K562 (cell line): ENCODE data around the gene ZFX. TPM values are rescaled to one million over a fixed set of nuclear protein-coding genes. Genes with fewer than 3 reads are reported as not detected.
A peak's percentile ranks its signal among the peaks of the same experiment; 100 is the strongest.

Experiments used
- ATAC-seq: fragments of 200-7000 bp; cut with Tn5 transposase; 3 replicates; pipeline ENCODE4 v1.9.1; 2020; ENCODE audit warnings: moderate library complexity
- BruUV-seq: library from RNA; stranded (reverse); fragments of 400-500 nt; replicated peaks from 2 replicates; lab custom pipeline; 2021; lab: Mats Ljungman, UMichigan
- CTCF ChIA-PET: fragments of 300-600 bp; formaldehyde crosslinking; extraction: SDS; loops from one replicate; lab custom pipeline; 2021; ENCODE audit warnings: low intra/inter-chr PET ratio; lab: Yijun Ruan, JAX
- POLR2A ChIA-PET: fragments of 300-600, 350-650 bp; sonication (Branson Sonifier 250); formaldehyde crosslinking; extraction: SDS; loops from one replicate; lab custom pipeline; 2021; ENCODE audit warnings: antibody characterized with exemption, inconsistent platforms; lab: Yijun Ruan, JAX
- DNase-seq, 4 experiments: peaks; one replicate each; pipeline versions ENCODE4 v3.0.0 to v3.0.0-alpha.2; 2011 to 2018; ENCODE audit warnings: low spot score in 3 of 4, mixed read lengths in 3 of 4; ENCODE audit errors: extremely low read depth in 1 of 4
- FAIRE-seq: peaks from 2 replicates; lab custom pipeline; 2011; peaks lifted over from hg19 to GRCh38; lab: Jason Lieb, UNC
- H2AFZ ChIP-seq: 2 replicates; pipeline ENCODE4 v1.6.0; 2011; ENCODE audit warnings: low read depth, low read length, control low read depth, inconsistent platforms
- H3K27ac ChIP-seq: fragments of 200-600 bp; 3 replicates; pipeline ENCODE4 v1.8.0; 2011; ENCODE audit warnings: low read depth, mild to moderate bottlenecking, control low read depth, inconsistent platforms, low read length, moderate library complexity, mixed read lengths; ENCODE audit errors: extremely low read depth
- H3K27me3 ChIP-seq, 2 experiments: fragments of 300-600 bp in 1 of 2; 2 replicates in 1 of 2; 3 replicates in 1 of 2; pipeline versions ENCODE4 v1.6.0 to v1.8.0; 2011; ENCODE audit warnings: inconsistent platforms in 2 of 2, low read length in 2 of 2, mild to moderate bottlenecking in 1 of 2, mixed read lengths in 1 of 2, moderate library complexity in 1 of 2; ENCODE audit not compliant: control insufficient read depth in 2 of 2, insufficient read depth in 2 of 2
- H3K36me3 ChIP-seq: fragments of 300-600 bp; 3 replicates; pipeline ENCODE4 v1.8.0; 2011; ENCODE audit warnings: mild to moderate bottlenecking, low read length, inconsistent platforms; ENCODE audit not compliant: control insufficient read depth, insufficient read depth
- H3K4me1 ChIP-seq, 2 experiments: fragments of 200-600 bp in 1 of 2; replicated peaks in 1 of 2; 2 replicates in 1 of 2; 3 replicates in 1 of 2; pipeline versions ENCODE4 v1.5.1 to v1.8.0; 2011; ENCODE audit warnings: inconsistent platforms in 2 of 2, low read length in 2 of 2, mild to moderate bottlenecking in 1 of 2, mixed read lengths in 1 of 2, moderate library complexity in 1 of 2; ENCODE audit not compliant: control insufficient read depth in 2 of 2, insufficient read depth in 2 of 2
- H3K4me2 ChIP-seq: 2 replicates; pipeline ENCODE4 v1.6.1; 2011; ENCODE audit warnings: low read length, control low read depth, inconsistent platforms, mixed read lengths; ENCODE audit not compliant: insufficient read depth
- H3K4me3 ChIP-seq: fragments of 200-600 bp; sonication (generic), shearing (Covaris generic); 2 replicates; pipeline ENCODE4 v1.5.1; 2016; ENCODE audit warnings: control low read depth, inconsistent platforms
- H3K79me2 ChIP-seq: fragments of 200-600 bp; 3 replicates; pipeline ENCODE4 v1.8.0; 2011; ENCODE audit warnings: low read length, inconsistent platforms; ENCODE audit not compliant: control insufficient read depth, insufficient read depth
- H3K9ac ChIP-seq, 2 experiments: 2 replicates each; pipeline versions ENCODE4 v1.6.0 to v1.6.1; 2011; ENCODE audit warnings: low read depth in 2 of 2, low read length in 2 of 2, control low read depth in 1 of 2, inconsistent platforms in 1 of 2, mild to moderate bottlenecking in 1 of 2, mixed read lengths in 1 of 2; ENCODE audit not compliant: insufficient read depth in 1 of 2
- H3K9me1 ChIP-seq: one replicate; pipeline ENCODE4 v1.6.0; 2011; ENCODE audit warnings: inconsistent platforms, mild to moderate bottlenecking, low read length, moderate library complexity; ENCODE audit not compliant: control insufficient read depth, insufficient read depth
- H3K9me3 ChIP-seq: replicated peaks from 2 replicates; pipeline ENCODE4 v1.5.1; 2011; ENCODE audit warnings: low read depth, low read length, inconsistent platforms; ENCODE audit not compliant: control insufficient read depth, insufficient read depth
- H4K20me1 ChIP-seq: replicated peaks from 2 replicates; pipeline ENCODE4 v1.6.1; 2011; ENCODE audit warnings: low read length, inconsistent platforms, mixed read lengths; ENCODE audit not compliant: control insufficient read depth, insufficient read depth
- ARID4B ChIP-seq: sonication (generic); formaldehyde crosslinking; IDR thresholded peaks from 2 replicates; pipeline ENCODE4 v1.8.0; 2022; ENCODE audit warnings: mild to moderate bottlenecking, missing genetic modification reagents
- CBFA2T2 ChIP-seq: fragments of 450-650 bp; conservative IDR thresholded peaks from 2 replicates; pipeline ENCODE4 v1.6.1; 2017; ENCODE audit warnings: mild to moderate bottlenecking
- CBFA2T3 ChIP-seq: fragments of 450-650 bp; IDR thresholded peaks from 2 replicates; pipeline ENCODE4 v1.6.1; 2017
- CC2D1A ChIP-seq: fragments of 450-650 bp; IDR thresholded peaks from 2 replicates; pipeline ENCODE4 v1.6.1; 2017; ENCODE audit warnings: mild to moderate bottlenecking
- EGR1 ChIP-seq: fragments of 450-650 bp; conservative IDR thresholded peaks from 2 replicates; pipeline ENCODE4 v1.6.1; 2017; ENCODE audit warnings: mild to moderate bottlenecking
- EWSR1 ChIP-seq: fragments of 450-650 bp; IDR thresholded peaks from 2 replicates; pipeline ENCODE4 v1.6.1; 2018; ENCODE audit warnings: borderline replicate concordance, mild to moderate bottlenecking, low read depth, moderate library complexity; ENCODE audit not compliant: partially characterized antibody
- GABPA ChIP-seq: fragments of 200-800 bp; sonication (Bioruptor generic); conservative IDR thresholded peaks from 2 replicates; pipeline ENCODE4 v1.6.1; 2016; ENCODE audit warnings: low read depth, missing genetic modification characterization, missing compliant biosample characterization
- GABPB1 ChIP-seq: sonication (generic); formaldehyde crosslinking; IDR thresholded peaks from 2 replicates; pipeline ENCODE4 v1.8.0; 2022; ENCODE audit warnings: mild to moderate bottlenecking, missing genetic modification reagents
- HES1 ChIP-seq: fragments of 450-650 bp; IDR thresholded peaks from 2 replicates; pipeline ENCODE4 v1.6.1; 2016; ENCODE audit warnings: low read depth, mild to moderate bottlenecking, moderate library complexity
- PKNOX1 ChIP-seq: fragments of 450-650 bp; IDR thresholded peaks from 2 replicates; pipeline ENCODE4 v1.6.1; 2016
- POLR3G ChIP-seq: IDR thresholded peaks from 2 replicates; pipeline ENCODE4 v1.6.1; 2011; ENCODE audit not compliant: insufficient read length, insufficient replicate concordance; ENCODE audit errors: extremely low read depth
- RCOR1 ChIP-seq, 2 experiments: IDR thresholded peaks; 2 replicates each; pipeline ENCODE4 v1.6.1; 2012; ENCODE audit warnings: low read depth in 2 of 2, low read length in 2 of 2, borderline replicate concordance in 1 of 2, improper control_type of control experiment in 1 of 2
- TEAD4 ChIP-seq, 2 experiments: sonication (generic) in 1 of 2; formaldehyde crosslinking in 1 of 2; IDR thresholded peaks; 2 replicates each; pipeline versions ENCODE4 v1.6.1 to v1.8.0; 2012 to 2022; ENCODE audit warnings: borderline replicate concordance in 1 of 2, inconsistent platforms in 1 of 2, low read length in 1 of 2, mild to moderate bottlenecking in 1 of 2, missing genetic modification reagents in 1 of 2
- ZBTB5 ChIP-seq: fragments of 450-650 bp; IDR thresholded peaks from 2 replicates; pipeline ENCODE4 v1.6.1; 2017; ENCODE audit warnings: antibody characterized with exemption
- ZNF436 ChIP-seq: fragments of 250-450, 450-650 bp; sonication (Bioruptor Pico); formaldehyde crosslinking; IDR thresholded peaks from 2 replicates; pipeline ENCODE4 v1.7.0; 2020; ENCODE audit warnings: mild to moderate bottlenecking
- WGBS: fragments of 100-300 bp; shearing (Covaris generic); methylation state at CpG from one replicate; pipeline ENCODE4 v1.1.6; 2016; ENCODE audit warnings: low coverage, mixed read lengths; ENCODE audit not compliant: insufficient coverage; ENCODE audit errors: missing lambda C conversion rate; 5-methylcytosine and 5-hydroxymethylcytosine counted together
- in situ Hi-C: fragments of 300-500 bp; cut with MboI; formaldehyde crosslinking; loops from 4 replicates; pipeline ENCODE4 v1.15.0; 2018; ENCODE audit warnings: inconsistent platforms, mixed read lengths
- intact Hi-C: fragments of 100-400 bp; cut with micrococcal nuclease; formaldehyde crosslinking; loops from 2 replicates; pipeline ENCODE4 v1.14.2; 2022
- polyA plus RNA-seq, 8 experiments: library from polyadenylated mRNA; depleted of rRNA in 4 of 8; stranded (reverse) in 5 of 8; unstranded in 3 of 8; fragments of >200 nt; fragmentation: Nextera tagmentation in 2 of 8; fragmentation: Illumina TruSeq in 1 of 8; extraction: Ambion mirVana in 2 of 8; extraction: Trizol in 1 of 8; gene quantifications; 2 replicates each; pipeline versions ENCODE4 v1.2.1 to v1.2.3, GENCODE V29; 2011 to 2014; ENCODE audit warnings: inconsistent platforms in 1 of 8, missing spikeins in 1 of 8
- total RNA-seq, 7 experiments: library from RNA; depleted of rRNA in 6 of 7; stranded (reverse); fragments of >200 nt in 6 of 7; fragmentation: Illumina TruSeq in 2 of 7; extraction: Trizol in 2 of 7; gene quantifications; 2 replicates each; pipeline versions ENCODE4 v1.2.1 to v1.2.3, GENCODE V29; 2011 to 2021; ENCODE audit warnings: low replicate concordance in 1 of 7

ZFX gene
- total and polyA plus RNA-seq, 9 of the 15 experiments (the other 6 are each of a cell fraction or from before 2014, with no cell fraction given) = 5.3 to 25.2 (median 11.4) TPM

- Histone ChIP-seq H3K9me3 (no peaks in the 10 kb centered on the region), H3K79me2 (no peaks in the 10 kb centered on the region), H4K20me1 (no peaks in the 10 kb centered on the region), H3K4me2 (no peak overlapping the region), H3K9me1 (no peaks in the 10 kb centered on the region), H3K9ac (no peak overlapping the region), H3K36me3 (no peaks in the 10 kb centered on the region), H3K27me3 (no peaks in the 10 kb centered on the region), H2AFZ (peak overlapping the region; percentile 70), H3K4me3 (no peak overlapping the region), H3K27ac (no peak overlapping the region), H3K4me1 (peaks cover 0 to 7% of the 10 kb centered on the region in 2 experiments; a peak in 3 of 5 replicates)
- 10% methylated on average over 1 of the region's 2 CpGs for WGBS
- ATAC-seq (peak; percentile 87), FAIRE-seq (no peak), DNase-seq (peak in 2 of 4 experiments; percentile 11 to 30)
- no TSS peak for BruUV-seq
- intact Hi-C loops = no loop called here
- in situ Hi-C loops = no loop called here
- POLR2A ChIA-PET = no interaction called here
- CTCF ChIA-PET = no interaction called here
- no peak for TF ChIP-seq EWSR1
- TF ChIP-seq CBFA2T2 = 0 out of 2 replicates have a peak, but pooled peaks have one; percentile 9
- peak; percentile 70 for TF ChIP-seq GABPA
- TF ChIP-seq ARID4B (CRISPR knock-in tag) = no peak
- peak; percentile 81 for TF ChIP-seq TEAD4 (IDR thresholded peaks at IDR 0.05; ENCODE audit: low read length)
- no peak for TF ChIP-seq TEAD4 (CRISPR knock-in tag; IDR thresholded peaks at IDR 0.05; ENCODE audit: borderline replicate concordance)
- 0 out of 2 replicates have a peak, but pooled peaks have one; percentile 14 for TF ChIP-seq CBFA2T3
- peak in 1 of 2 experiments; percentile 78; a peak in 2 of 4 replicates for TF ChIP-seq RCOR1 (IDR thresholded peaks at IDR 0.05; ENCODE audit: borderline replicate concordance in 1 of 2, low read depth in 2 of 2, low read length in 2 of 2)
- no peak for TF ChIP-seq PKNOX1
- no peak for TF ChIP-seq CC2D1A
- peak; percentile 41; the same call in 1 of the 2 replicates for TF ChIP-seq GABPB1 (CRISPR knock-in tag)
- no peak for TF ChIP-seq POLR3G
- TF ChIP-seq ZBTB5 = no peak
- TF ChIP-seq EGR1 = peak; percentile 24; the same call in 1 of the 2 replicates
- TF ChIP-seq HES1 = 0 out of 2 replicates have a peak, but pooled peaks have one; percentile 25
- no peak for TF ChIP-seq ZNF436 (CRISPR knock-in tag)
Observed at GRCh38 chrX:24100713-24101112, 48.8 kb upstream of the ZFX start.
